Activated gamma-delta T cell treated with anti-CD3 and anti-CD28 coated beads, Interleukin-2, amount 50 U/mL, for 16 hours (primary cell): ENCODE data around the gene SUCLA2.

Experiments used
- DNase-seq: peaks from one replicate; pipeline ENCODE4 v3.0.0-alpha.2; 2020; ENCODE audit warnings: low read depth

Gene SUCLA2

GRCh38 chr13:47903836-47904235, 97.2 kb downstream of the SUCLA2 start:
- no peak for DNase-seq

GRCh38 chr13:47901441-47901840, 99.6 kb downstream of the SUCLA2 start:
- no peak for DNase-seq

DNA sequence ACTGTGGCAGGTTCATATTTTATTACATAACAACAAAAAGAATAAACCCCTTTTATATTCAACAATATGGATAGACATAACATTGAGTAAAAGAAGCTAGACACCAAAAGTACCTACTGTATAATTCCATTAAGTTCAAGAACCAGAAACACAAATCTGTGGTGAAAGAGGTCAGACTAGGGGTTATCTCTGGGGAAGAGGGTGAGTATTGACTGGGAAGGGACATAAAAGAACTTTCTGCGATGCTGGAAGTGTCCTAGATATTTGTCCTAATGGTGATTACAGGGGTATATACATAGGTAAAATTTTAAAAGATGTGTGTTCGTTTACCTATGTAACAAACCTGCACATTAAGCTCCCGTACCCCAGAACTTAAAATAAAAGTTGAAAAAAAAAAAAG, 103.0 kb downstream of the SUCLA2 start:
- no peak for DNase-seq

- no peak for DNase-seq
These were observed 103.5 kb downstream of the SUCLA2 start for GRCh38 chr13:47897411-47898050.

GRCh38 chr13:47896546-47896945, 104.5 kb downstream of the SUCLA2 start:
- no peak for DNase-seq

DNA sequence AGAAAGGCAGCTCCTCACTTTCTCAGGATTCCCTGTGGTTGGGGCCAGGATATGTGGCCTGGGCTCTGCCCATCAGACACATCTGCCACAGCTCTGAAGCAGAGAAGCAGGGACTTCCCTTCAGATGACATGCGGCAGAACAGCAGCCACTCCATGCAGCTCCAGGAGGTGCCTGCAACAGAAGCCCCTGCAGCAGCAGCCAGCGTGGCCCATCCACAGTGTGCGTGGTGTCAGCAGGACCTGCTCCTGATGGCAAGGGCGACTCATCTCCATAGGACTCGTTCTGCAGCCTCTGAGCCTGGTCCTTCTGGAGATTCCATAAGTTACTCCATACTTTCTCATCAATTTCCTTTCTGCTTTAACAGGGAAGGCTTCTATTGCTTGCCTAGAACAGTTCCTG, 105.0 kb downstream of the SUCLA2 start:
- no peak for DNase-seq

- no peak for DNase-seq
These were observed 107.5 kb downstream of the SUCLA2 start for GRCh38 chr13:47893527-47893926.
